PC-3 (cell line): ENCODE data around the gene BIRC6.

Source experiments
- CTCF ChIP-seq: fragments of 300-600 bp; sonication (generic); conservative IDR thresholded peaks from 2 replicates; pipeline ENCODE4 v1.5.1; 2017; ENCODE audit warnings: antibody characterized with exemption, low read depth, mild to moderate bottlenecking, low read length
- EZH2 ChIP-seq: fragments of 300-600 bp; sonication (generic); IDR thresholded peaks from one replicate; pipeline ENCODE4 v1.6.1; 2017; ENCODE audit warnings: antibody characterized with exemption, mild to moderate bottlenecking, low read length; ENCODE audit not compliant: unreplicated experiment
- EZH2phosphoT487 ChIP-seq: fragments of 300-600 bp; sonication (generic); IDR thresholded peaks from 2 replicates; pipeline ENCODE4 v1.6.1; 2018; ENCODE audit warnings: mild to moderate bottlenecking, antibody characterized with exemption, low read length, borderline replicate concordance

DNA sequence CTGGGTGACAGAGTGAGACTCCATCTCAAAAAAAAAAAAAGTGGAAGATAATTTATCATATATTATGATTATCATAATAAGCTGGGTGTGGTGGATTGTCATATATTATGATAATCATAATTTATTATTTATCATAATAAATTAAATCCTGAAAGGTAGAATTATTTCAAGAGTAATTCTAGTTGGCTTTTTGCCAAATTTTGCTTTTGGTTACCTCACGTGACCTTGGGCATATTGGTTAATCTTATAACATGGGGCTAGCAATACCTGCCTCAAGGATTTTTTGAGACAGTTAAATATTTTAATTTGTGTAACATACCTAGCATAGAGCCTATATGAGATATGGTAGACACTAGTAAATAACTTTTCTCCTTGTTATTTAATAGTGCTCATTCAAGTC, 159.7 kb downstream of the BIRC6 start:
- TF ChIP-seq CTCF = no peak
- no peak for TF ChIP-seq EZH2phosphoT487
- TF ChIP-seq EZH2 = no peak
